Left ventricle myocardium inferior (tissue), 1 donor: ENCODE data around the gene ZSCAN5C. TPM values are rescaled to one million over a fixed set of nuclear protein-coding genes. Genes with fewer than 3 reads are reported as not detected.
"Not testable (repeated sequence)": the region's sequence is repeated elsewhere in the genome, so short reads cannot be mapped to it uniquely, and the experiment has no call there.

Experiments used
- DNase-seq: peaks from one replicate; pipeline ENCODE4 v3.0.0-alpha.2; 2020
- H3K27ac ChIP-seq: fragments of 200-600 bp; replicated peaks from 2 replicates; pipeline ENCODE4 v1.8.0; 2021
- H3K27me3 ChIP-seq: fragments of 200-600 bp; 2 replicates; pipeline ENCODE4 v1.8.0; 2021; ENCODE audit warnings: low read depth
- H3K36me3 ChIP-seq: fragments of 200-600 bp; 2 replicates; pipeline ENCODE4 v1.8.0; 2021
- H3K4me1 ChIP-seq: fragments of 200-600 bp; 2 replicates; pipeline ENCODE4 v1.8.0; 2021
- H3K4me3 ChIP-seq: fragments of 200-600 bp; 2 replicates; pipeline ENCODE4 v1.8.0; 2021; ENCODE audit warnings: mild to moderate bottlenecking, moderate library complexity
- H3K9me3 ChIP-seq: fragments of 200-600 bp; replicated peaks from 2 replicates; pipeline ENCODE4 v1.8.0; 2021
- intact Hi-C: fragments of 100-400 bp; cut with micrococcal nuclease; formaldehyde crosslinking; loops from one replicate; pipeline ENCODE4 v1.11.0; 2022
- total RNA-seq: library from RNA; stranded (reverse); fragmentation: NEBNext Ultra II Directional; extraction: Animal tissue kit (Norgen Biotek cat#: 25700); gene quantifications from one replicate; pipeline ENCODE4 v1.2.1, GENCODE V29; 2021
- TF ChIP-seq, protein P1 (sequence below): fragments of 200-600 bp; IDR thresholded peaks from 2 replicates; pipeline ENCODE4 v1.8.0; 2021; ENCODE audit warnings: antibody characterized with exemption, mild to moderate bottlenecking, borderline replicate concordance
- donor health status: DM: no; HTN: yes; CAD: no; lungs with severe emphysema.

The ZSCAN5C gene
- total RNA-seq, 1 donor from 2014 or later, result not detected

DNA sequence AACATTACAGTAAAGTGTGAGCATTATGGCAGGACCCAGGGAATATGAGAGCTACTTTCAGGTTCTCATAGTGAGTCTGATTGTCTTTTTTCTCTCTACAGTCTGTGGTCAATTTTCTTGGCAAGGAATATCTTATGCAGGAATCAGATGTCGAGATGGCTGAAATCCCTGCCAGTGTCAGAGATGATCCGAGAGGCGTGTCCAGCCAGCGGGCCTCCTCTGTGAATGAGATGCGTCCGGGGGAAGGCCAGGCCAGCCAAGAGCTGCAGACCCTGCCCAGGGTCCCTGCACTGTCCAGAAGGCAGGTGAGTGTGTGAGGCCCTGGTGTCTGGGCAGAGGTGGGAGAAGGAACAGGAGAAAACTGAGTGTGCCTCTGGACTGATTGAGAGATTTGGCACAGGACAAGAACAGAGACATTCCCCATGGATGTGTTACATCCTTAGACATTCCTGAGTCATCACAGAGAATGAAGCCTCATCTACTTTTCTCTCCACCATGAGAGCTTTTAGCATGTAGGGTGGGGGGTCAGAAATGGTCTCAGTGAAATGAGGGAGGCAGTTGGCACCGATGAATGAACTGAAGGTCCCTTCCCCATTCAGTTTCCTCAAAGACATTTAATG, 43.2 kb downstream of the ZSCAN5C start:
- H3K4me1 ChIP-seq, result no peaks in the 10 kb centered on the region
- H3K36me3 ChIP-seq, result no peaks in the 10 kb centered on the region
- intact Hi-C loops, result no loop called here
- no peaks in the 10 kb centered on the region for H3K9me3 ChIP-seq
- TF ChIP-seq, protein P1, sequence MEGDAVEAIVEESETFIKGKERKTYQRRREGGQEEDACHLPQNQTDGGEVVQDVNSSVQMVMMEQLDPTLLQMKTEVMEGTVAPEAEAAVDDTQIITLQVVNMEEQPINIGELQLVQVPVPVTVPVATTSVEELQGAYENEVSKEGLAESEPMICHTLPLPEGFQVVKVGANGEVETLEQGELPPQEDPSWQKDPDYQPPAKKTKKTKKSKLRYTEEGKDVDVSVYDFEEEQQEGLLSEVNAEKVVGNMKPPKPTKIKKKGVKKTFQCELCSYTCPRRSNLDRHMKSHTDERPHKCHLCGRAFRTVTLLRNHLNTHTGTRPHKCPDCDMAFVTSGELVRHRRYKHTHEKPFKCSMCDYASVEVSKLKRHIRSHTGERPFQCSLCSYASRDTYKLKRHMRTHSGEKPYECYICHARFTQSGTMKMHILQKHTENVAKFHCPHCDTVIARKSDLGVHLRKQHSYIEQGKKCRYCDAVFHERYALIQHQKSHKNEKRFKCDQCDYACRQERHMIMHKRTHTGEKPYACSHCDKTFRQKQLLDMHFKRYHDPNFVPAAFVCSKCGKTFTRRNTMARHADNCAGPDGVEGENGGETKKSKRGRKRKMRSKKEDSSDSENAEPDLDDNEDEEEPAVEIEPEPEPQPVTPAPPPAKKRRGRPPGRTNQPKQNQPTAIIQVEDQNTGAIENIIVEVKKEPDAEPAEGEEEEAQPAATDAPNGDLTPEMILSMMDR, result no peak
- no peak overlapping the region for H3K4me3 ChIP-seq
- H3K27me3 ChIP-seq, result no peaks in the 10 kb centered on the region
- no peak for DNase-seq
- no peak overlapping the region for H3K27ac ChIP-seq

DNA sequence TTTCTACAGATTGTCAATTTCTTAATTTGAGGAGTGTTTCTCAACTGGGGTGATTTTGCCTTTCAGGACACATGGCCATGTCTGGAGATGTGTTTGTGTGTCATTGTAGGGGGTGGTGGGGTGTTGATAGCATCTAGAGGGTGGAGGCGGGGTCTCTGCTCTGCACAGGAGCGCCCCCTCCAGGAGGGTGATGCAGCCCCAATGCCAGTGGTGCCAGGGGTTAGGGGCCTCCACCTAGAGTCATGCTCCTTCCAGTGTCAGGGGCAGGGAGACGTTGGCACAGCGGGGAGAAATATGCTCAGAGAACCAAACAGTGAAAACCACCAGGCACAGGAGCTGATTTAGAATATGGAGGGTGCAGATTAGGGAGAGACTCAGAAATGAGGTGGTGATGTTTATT, 43.7 kb downstream of the ZSCAN5C start:
- H3K9me3 ChIP-seq, H3K27me3 ChIP-seq, intact Hi-C loops, DNase-seq, H3K4me3 ChIP-seq, H3K36me3 ChIP-seq, H3K27ac ChIP-seq, H3K4me1 ChIP-seq: not testable (repeated sequence)

DNA sequence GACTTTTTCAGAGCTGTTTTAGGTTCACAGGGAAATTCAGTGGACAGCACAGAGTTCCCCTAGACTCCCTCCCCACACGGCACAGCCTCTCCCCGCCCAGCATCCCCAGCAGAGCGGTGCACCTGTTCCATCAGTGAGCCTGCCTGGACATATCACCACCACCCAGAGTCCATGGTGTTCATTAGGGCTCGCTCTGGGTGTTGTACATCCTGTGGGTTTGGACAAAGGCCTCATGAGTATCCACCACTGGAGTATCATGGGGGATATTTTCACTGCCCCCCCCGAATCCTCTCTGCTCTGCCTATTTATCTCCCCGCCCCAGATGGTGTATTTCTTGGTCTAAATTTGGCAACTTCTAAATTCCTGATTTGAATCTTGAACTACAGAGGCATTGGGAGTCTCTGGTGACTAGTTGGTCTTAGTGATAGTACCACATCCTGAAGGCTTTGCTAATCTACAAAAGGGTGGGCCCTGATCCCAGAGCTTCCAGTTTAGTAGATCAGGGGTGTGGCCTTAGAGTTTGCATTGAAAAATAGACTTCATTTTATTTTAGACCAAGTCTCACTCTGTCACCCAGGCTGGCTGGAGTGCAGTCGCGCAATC, 46.8 kb downstream of the ZSCAN5C start:
- H3K27ac ChIP-seq, DNase-seq, H3K27me3 ChIP-seq, H3K4me1 ChIP-seq, H3K36me3 ChIP-seq, H3K4me3 ChIP-seq, H3K9me3 ChIP-seq, intact Hi-C loops: not testable (repeated sequence)

DNA sequence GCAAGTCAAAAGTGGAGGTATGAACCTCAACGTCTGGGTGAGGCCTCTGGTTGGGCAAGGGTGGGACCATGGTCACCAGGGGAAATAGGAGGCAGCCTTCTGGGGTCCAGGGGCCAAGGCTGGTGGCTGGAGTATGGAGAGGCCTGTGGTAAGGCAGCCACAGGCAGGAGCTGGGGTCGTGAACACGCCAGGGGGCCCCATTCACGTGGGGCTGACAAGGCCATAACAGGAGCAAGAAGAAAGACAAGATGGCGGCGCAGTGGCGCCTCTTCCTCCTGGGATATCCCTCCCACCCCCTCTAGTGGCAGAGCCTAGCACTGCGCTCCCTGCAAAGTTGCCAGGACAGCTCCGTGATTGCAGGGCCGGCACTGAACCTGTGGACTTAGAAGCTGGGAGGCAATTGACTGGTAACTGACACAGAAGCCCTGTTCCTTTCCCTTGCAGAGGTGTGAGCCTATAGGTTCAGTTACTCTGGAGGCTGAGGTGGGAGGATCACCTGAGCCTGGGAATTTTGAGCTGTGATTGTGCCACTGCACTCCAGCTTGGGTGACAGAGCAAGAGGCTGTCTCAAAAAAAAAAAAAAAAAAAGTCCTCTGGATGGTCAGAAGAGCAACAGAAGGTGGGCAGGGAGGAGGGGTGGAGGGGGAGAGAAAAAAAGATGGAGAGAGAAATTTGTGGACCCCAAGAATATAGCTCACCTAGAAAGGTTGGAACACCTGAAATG, 50.8 kb downstream of the ZSCAN5C start:
- TF ChIP-seq, protein P1, result peak; percentile 85
- intact Hi-C loops, result loop anchor here (5.0 kb wide), 1 partner anchor 99 kb away; no protein-coding TSS in a partner anchor
- Histone ChIP-seq H3K4me3 (no peak overlapping the region), H3K27ac (no peak overlapping the region), H3K9me3 (no peaks in the 10 kb centered on the region), H3K4me1 (no peaks in the 10 kb centered on the region), H3K27me3 (no peaks in the 10 kb centered on the region), H3K36me3 (no peaks in the 10 kb centered on the region)
- DNase-seq, result peak; percentile 69

DNA sequence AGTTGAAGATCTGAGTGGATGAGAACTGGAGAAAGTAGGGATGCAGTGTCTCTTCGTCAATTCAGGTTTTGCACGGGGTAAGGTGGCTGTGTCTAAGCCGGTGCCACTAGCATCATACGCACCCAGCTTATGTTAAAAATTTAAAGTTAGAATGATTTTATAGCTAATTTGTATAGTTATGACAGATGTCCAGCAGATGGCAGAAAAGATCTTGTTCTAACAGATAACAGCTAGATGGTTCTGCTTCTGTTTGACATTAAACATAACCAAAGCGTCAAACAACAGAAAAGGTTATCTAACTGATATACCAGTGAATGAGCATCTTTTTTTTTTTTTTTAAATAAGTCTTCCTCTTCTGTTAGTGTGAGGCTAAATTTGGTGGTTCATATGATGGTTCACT, 51.7 kb downstream of the ZSCAN5C start:
- H3K4me3 ChIP-seq, result no peak overlapping the region
- intact Hi-C loops, result loop anchor here (5.0 kb wide), 1 partner anchor 99 kb away; no protein-coding TSS in a partner anchor
- no peaks in the 10 kb centered on the region for H3K36me3 ChIP-seq
- H3K9me3 ChIP-seq, result no peaks in the 10 kb centered on the region
- H3K4me1 ChIP-seq, result no peaks in the 10 kb centered on the region
- no peak for DNase-seq
- no peak overlapping the region for H3K27ac ChIP-seq
- no peaks in the 10 kb centered on the region for H3K27me3 ChIP-seq
- TF ChIP-seq, protein P1, result peak; percentile 62

DNA sequence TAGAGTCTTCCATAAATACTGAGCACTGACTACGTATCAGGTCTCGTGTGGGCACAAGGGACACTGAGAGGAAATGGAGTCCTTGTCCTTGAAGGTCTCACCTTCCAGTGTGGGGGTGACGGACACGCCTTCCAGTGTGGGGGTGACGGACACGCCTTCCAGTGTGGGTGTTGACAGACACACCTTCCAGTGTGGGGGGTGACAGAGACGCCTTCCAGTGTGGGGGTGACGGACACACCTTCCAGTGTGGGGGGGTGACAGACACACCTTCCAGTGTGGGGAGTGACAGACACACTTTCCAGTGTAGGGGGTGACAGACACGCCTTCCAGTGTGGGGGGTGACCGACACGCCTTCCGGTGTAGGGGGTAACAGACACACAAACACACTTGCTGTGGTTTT, 56.2 kb downstream of the ZSCAN5C start:
- Histone ChIP-seq H3K9me3 (no peaks in the 10 kb centered on the region), H3K36me3 (no peaks in the 10 kb centered on the region), H3K4me1 (no peaks in the 10 kb centered on the region), H3K27me3 (no peaks in the 10 kb centered on the region), H3K4me3 (no peak overlapping the region), H3K27ac (no peak overlapping the region)
- TF ChIP-seq, protein P1, result no peak
- DNase-seq, result no peak
- intact Hi-C loops, result no loop called here

Other genes starting within 250 kb of the ZSCAN5C start
- gene NLRP5, start 215.5 kb upstream of the ZSCAN5C start, total RNA-seq, result not detected
- gene ZNF787, start 81.0 kb upstream of the ZSCAN5C start, total RNA-seq, result 31.8 TPM
- gene ZNF444, start 61.0 kb upstream of the ZSCAN5C start, total RNA-seq, result 19.2 TPM
- gene GALP, start 26.3 kb upstream of the ZSCAN5C start, total RNA-seq, result not detected
- not detected for gene ZSCAN5B, start 4.5 kb upstream of the ZSCAN5C start, total RNA-seq
- 0.55 TPM for gene EDDM13, start 70.5 kb downstream of the ZSCAN5C start, total RNA-seq
- gene ZSCAN5A, start 112.6 kb downstream of the ZSCAN5C start, total RNA-seq, result 16.7 TPM
- gene ZNF582, start 191.3 kb downstream of the ZSCAN5C start, total RNA-seq, result 4.4 TPM
- 7.0 TPM for gene ZNF583, start 202.1 kb downstream of the ZSCAN5C start, total RNA-seq